ENCODE data around the gene PRRC2C.

GRCh38 chr1:171590022-171590421 lies 104.7 kb downstream of the PRRC2C start:
- TF ChIP-seq POLR2AphosphoS5 (IDR thresholded peaks at IDR 0.05) = no peak
- TF ChIP-seq CTCF (IDR thresholded peaks at IDR 0.05) = no peak
- TF ChIP-seq POLR2A (IDR thresholded peaks at IDR 0.05) = no peak
- TF ChIP-seq EP300 (IDR thresholded peaks at IDR 0.05) = no peak
